PFSK-1 (cell line): ENCODE results near the gene RAMP2.

Experiments used
- FOXP2 ChIP-seq: optimal IDR thresholded peaks from 2 replicates; pipeline ENCODE3; 2011; ENCODE audit warnings: borderline replicate concordance, control low read depth, inconsistent platforms; ENCODE audit not compliant: insufficient read depth; ENCODE audit errors: extremely low read length, extremely low read depth
- POLR2AphosphoS5 ChIP-seq: IDR thresholded peaks from 2 replicates; pipeline ENCODE4 v1.6.1; 2012; ENCODE audit warnings: low read depth, mild to moderate bottlenecking, control low read depth, low read length, moderate library complexity
- TAF1 ChIP-seq: IDR thresholded peaks from 2 replicates; pipeline ENCODE4 v1.6.1; 2012; ENCODE audit warnings: low read length, control low read depth, borderline replicate concordance; ENCODE audit not compliant: insufficient read depth
- TF ChIP-seq, protein P1 (sequence below), 2 experiments: IDR thresholded peaks; 2 replicates each; pipeline versions ENCODE4 v1.6.1 to v1.8.0; 2011 to 2012; ENCODE audit warnings: low read depth in 2 of 2, low read length in 2 of 2, control low read depth in 1 of 2, inconsistent platforms in 1 of 2, mild to moderate bottlenecking in 1 of 2, moderate library complexity in 1 of 2; ENCODE audit not compliant: insufficient read depth in 1 of 2

DNA sequence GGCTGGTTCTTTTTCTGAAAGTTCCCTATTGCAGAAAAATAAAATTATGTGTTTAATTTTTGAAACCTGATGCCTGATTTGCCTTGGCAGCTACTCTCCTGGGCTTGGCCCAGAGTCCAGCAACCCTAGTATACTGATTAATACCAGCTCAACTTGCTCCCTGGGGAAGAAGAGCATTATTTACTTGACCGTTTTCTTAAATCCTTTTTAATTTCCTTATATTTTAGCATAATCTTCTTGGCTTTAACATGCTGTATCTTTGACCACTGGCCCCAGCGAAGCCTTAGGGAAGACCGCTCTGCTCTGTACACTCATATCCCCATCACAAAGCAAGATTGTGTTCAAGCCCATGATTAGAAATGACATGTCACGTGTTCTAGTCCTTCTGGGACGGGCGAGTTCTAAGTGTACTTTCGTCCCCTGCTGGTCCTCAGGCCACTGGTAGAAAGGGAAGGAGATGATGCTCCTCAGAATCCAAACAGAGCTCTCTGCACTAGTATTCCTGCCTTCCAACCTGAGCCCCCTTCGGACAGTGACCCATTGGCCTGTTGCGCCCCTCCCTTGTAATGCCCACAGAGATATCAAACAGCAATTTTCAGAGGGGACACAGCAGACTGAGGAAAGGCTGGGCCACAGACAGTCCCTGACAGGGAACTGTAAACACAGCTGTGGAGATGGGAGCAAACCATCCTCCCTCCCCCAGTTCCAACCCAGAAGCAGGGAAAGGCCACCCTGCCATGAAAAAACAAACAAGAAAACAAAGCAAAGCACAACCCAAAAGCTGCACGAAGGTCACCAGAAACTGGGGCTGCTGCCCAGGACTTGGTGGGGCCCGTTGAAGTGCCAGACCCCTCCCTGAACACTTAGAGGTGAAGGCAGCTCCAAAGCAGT lies 11.9 kb upstream of the RAMP2 start:
- TF ChIP-seq POLR2AphosphoS5 (no peak), TAF1 (no peak), FOXP2 (no peak)
- TF ChIP-seq, protein P1, sequence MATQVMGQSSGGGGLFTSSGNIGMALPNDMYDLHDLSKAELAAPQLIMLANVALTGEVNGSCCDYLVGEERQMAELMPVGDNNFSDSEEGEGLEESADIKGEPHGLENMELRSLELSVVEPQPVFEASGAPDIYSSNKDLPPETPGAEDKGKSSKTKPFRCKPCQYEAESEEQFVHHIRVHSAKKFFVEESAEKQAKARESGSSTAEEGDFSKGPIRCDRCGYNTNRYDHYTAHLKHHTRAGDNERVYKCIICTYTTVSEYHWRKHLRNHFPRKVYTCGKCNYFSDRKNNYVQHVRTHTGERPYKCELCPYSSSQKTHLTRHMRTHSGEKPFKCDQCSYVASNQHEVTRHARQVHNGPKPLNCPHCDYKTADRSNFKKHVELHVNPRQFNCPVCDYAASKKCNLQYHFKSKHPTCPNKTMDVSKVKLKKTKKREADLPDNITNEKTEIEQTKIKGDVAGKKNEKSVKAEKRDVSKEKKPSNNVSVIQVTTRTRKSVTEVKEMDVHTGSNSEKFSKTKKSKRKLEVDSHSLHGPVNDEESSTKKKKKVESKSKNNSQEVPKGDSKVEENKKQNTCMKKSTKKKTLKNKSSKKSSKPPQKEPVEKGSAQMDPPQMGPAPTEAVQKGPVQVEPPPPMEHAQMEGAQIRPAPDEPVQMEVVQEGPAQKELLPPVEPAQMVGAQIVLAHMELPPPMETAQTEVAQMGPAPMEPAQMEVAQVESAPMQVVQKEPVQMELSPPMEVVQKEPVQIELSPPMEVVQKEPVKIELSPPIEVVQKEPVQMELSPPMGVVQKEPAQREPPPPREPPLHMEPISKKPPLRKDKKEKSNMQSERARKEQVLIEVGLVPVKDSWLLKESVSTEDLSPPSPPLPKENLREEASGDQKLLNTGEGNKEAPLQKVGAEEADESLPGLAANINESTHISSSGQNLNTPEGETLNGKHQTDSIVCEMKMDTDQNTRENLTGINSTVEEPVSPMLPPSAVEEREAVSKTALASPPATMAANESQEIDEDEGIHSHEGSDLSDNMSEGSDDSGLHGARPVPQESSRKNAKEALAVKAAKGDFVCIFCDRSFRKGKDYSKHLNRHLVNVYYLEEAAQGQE (IDR thresholded peaks at IDR 0.05; ENCODE audit: insufficient read depth in 1 of 2, low read depth in 2 of 2, low read length in 2 of 2), result no peak
